Measurements from ENCODE around the gene SOX10.

SOX10 gene

GRCh38 chr22:37985751-37986281, 1.5 kb upstream of the SOX10 start:
- Histone ChIP-seq H2AFZ (ENCODE audit: insufficient read depth, low read length, poor library complexity) (no peak overlapping the region), H2BK120ac (ENCODE audit: insufficient read depth, low read length, poor library complexity) (no peak overlapping the region), H3K14ac (ENCODE audit: low read length) (no peak overlapping the region), H3K36me3 (ENCODE audit: control insufficient read depth in 1 of 2, insufficient read depth in 2 of 2, low read length in 2 of 2) (no peaks in the 10 kb centered on the region), H3K18ac (ENCODE audit: low read length) (no peak overlapping the region), H3K4me2 (ENCODE audit: low read length) (no peak overlapping the region), H3K4me3 (ENCODE audit: low read depth, low read length) (no peak overlapping the region), H3K79me1 (ENCODE audit: low read length) (no peaks in the 10 kb centered on the region), H3K4ac (ENCODE audit: low read depth, low read length) (no peak overlapping the region), H3K27me3 (ENCODE audit: insufficient read depth, low read length) (peaks cover 23% of the 10 kb centered on the region), H2AK5ac (ENCODE audit: low read length) (no peak overlapping the region), H2BK5ac (ENCODE audit: low read depth, low read length, poor library complexity) (no peak overlapping the region), H3K9me3 (ENCODE audit: insufficient read depth, low read depth, low read length) (peaks cover 4% of the 10 kb centered on the region), H3K79me2 (ENCODE audit: control insufficient read depth, insufficient read depth, low read length, poor library complexity) (no peaks in the 10 kb centered on the region), H3K23ac (ENCODE audit: low read length) (no peak overlapping the region), H3K4me1 (ENCODE audit: control insufficient read depth in 1 of 2, insufficient read depth in 2 of 2, low read length in 2 of 2) (peaks cover 7 to 10% of the 10 kb centered on the region in 2 experiments), H4K91ac (ENCODE audit: low read depth, low read length) (no peak overlapping the region), H4K12ac (ENCODE audit: low read depth, low read length) (no peak overlapping the region), H2BK12ac (ENCODE audit: low read length) (no peak overlapping the region), H4K8ac (ENCODE audit: low read depth, low read length) (no peak overlapping the region), H3K9ac (ENCODE audit: low read length) (no peak overlapping the region), H3K27ac (ENCODE audit: low read depth, low read length) (no peak overlapping the region)
- WGBS (ENCODE audit: extremely low coverage, insufficient coverage, insufficient read length), result no CpG with 5 or more reads among the region's 27 CpGs
- no peak for DNase-seq

- H2BK120ac ChIP-seq (ENCODE audit: insufficient read depth, low read length, poor library complexity), result no peak overlapping the region
- H2BK12ac ChIP-seq (ENCODE audit: low read length), result no peak overlapping the region
- H3K4me3 ChIP-seq (ENCODE audit: low read depth, low read length), result no peak overlapping the region
- peaks cover 7 to 10% of the 10 kb centered on the region in 2 experiments for H3K4me1 ChIP-seq (ENCODE audit: control insufficient read depth in 1 of 2, insufficient read depth in 2 of 2, low read length in 2 of 2)
- no peak overlapping the region for H3K9ac ChIP-seq (ENCODE audit: low read length)
- WGBS (ENCODE audit: extremely low coverage, insufficient coverage, insufficient read length), result no CpG with 5 or more reads among the region's 9 CpGs
- no peak overlapping the region for H3K4ac ChIP-seq (ENCODE audit: low read depth, low read length)
- H2BK5ac ChIP-seq (ENCODE audit: low read depth, low read length, poor library complexity), result no peak overlapping the region
- H4K8ac ChIP-seq (ENCODE audit: low read depth, low read length), result no peak overlapping the region
- peaks cover 23% of the 10 kb centered on the region for H3K27me3 ChIP-seq (ENCODE audit: insufficient read depth, low read length)
- H3K79me1 ChIP-seq (ENCODE audit: low read length), result no peaks in the 10 kb centered on the region
- H3K4me2 ChIP-seq (ENCODE audit: low read length), result no peak overlapping the region
- H3K14ac ChIP-seq (ENCODE audit: low read length), result no peak overlapping the region
- H3K79me2 ChIP-seq (ENCODE audit: control insufficient read depth, insufficient read depth, low read length, poor library complexity), result no peaks in the 10 kb centered on the region
- H3K18ac ChIP-seq (ENCODE audit: low read length), result no peak overlapping the region
- H3K36me3 ChIP-seq (ENCODE audit: control insufficient read depth in 1 of 2, insufficient read depth in 2 of 2, low read length in 2 of 2), result no peaks in the 10 kb centered on the region
- no peak for DNase-seq
- H4K12ac ChIP-seq (ENCODE audit: low read depth, low read length), result no peak overlapping the region
- no peak overlapping the region for H4K91ac ChIP-seq (ENCODE audit: low read depth, low read length)
- H2AK5ac ChIP-seq (ENCODE audit: low read length), result no peak overlapping the region
- no peak overlapping the region for H3K27ac ChIP-seq (ENCODE audit: low read depth, low read length)
- H3K9me3 ChIP-seq (ENCODE audit: insufficient read depth, low read depth, low read length), result peaks cover 4% of the 10 kb centered on the region
- H3K23ac ChIP-seq (ENCODE audit: low read length), result no peak overlapping the region
- no peak overlapping the region for H2AFZ ChIP-seq (ENCODE audit: insufficient read depth, low read length, poor library complexity)
Observed at GRCh38 chr22:37985050-37985585, 763 bp upstream of the SOX10 start.

DNA sequence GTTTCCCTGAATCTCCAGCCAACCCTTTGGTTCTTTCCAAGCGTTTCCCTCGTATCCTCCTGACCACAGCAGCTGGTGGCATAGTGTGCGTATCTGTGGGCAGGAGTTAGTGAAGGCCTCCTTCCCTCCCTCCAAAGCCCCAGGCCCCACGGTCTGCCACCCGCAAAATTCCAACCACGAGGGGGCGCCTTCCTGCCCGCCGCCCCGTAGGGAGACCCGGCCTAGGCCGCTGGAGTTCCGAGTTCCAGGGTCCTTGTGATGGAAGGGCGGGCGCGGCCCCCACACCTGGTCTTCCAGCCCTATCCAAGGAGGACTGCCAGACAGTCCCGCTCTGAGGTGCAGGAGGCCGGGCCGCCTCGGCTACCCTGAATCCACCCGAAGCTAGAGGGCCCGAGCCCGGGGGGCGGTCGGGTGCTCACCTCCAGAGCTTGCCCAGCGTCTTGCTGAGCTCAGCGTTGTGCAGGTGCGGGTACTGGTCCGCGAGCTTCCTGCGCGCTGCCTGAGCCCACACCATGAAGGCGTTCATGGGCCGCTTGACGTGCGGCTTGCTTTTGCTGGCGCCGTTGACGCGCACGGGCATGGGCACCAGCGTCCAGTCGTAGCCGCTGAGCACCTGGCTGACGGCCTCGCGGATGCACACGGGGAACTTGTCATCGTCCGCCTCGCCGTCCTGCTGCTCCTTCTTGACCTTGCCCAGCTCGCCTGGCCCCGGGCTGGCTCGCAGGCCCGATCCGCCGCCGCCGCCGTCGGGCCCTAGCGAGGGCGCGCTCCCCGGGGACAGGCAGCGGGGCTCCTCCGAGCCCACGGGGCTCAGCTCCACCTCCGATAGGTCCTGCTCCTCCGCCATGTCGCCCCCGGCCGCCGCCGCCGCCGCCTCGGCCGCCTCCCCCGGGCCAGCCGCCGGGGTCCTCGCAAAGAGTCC, 1.2 kb downstream of the SOX10 start:
- Histone ChIP-seq H3K4me2 (ENCODE audit: low read length) (peak overlapping the region; percentile 42), H3K14ac (ENCODE audit: low read length) (no peak overlapping the region), H3K9me3 (ENCODE audit: insufficient read depth, low read depth, low read length) (peaks cover 4% of the 10 kb centered on the region), H4K8ac (ENCODE audit: low read depth, low read length) (no peak overlapping the region), H2AFZ (ENCODE audit: insufficient read depth, low read length, poor library complexity) (no peak overlapping the region), H3K4me3 (ENCODE audit: low read depth, low read length) (peak overlapping the region; percentile 32), H3K9ac (ENCODE audit: low read length) (no peak overlapping the region), H3K36me3 (ENCODE audit: control insufficient read depth in 1 of 2, insufficient read depth in 2 of 2, low read length in 2 of 2) (no peaks in the 10 kb centered on the region), H3K27ac (ENCODE audit: low read depth, low read length) (no peak overlapping the region), H4K91ac (ENCODE audit: low read depth, low read length) (no peak overlapping the region), H3K79me1 (ENCODE audit: low read length) (no peaks in the 10 kb centered on the region), H4K12ac (ENCODE audit: low read depth, low read length) (no peak overlapping the region), H3K23ac (ENCODE audit: low read length) (no peak overlapping the region), H2AK5ac (ENCODE audit: low read length) (no peak overlapping the region), H2BK12ac (ENCODE audit: low read length) (no peak overlapping the region), H3K4ac (ENCODE audit: low read depth, low read length) (no peak overlapping the region), H3K4me1 (ENCODE audit: control insufficient read depth in 1 of 2, insufficient read depth in 2 of 2, low read length in 2 of 2) (peaks cover 7 to 10% of the 10 kb centered on the region in 2 experiments), H3K18ac (ENCODE audit: low read length) (no peak overlapping the region), H3K27me3 (ENCODE audit: insufficient read depth, low read length) (peaks cover 23% of the 10 kb centered on the region), H2BK120ac (ENCODE audit: insufficient read depth, low read length, poor library complexity) (no peak overlapping the region), H2BK5ac (ENCODE audit: low read depth, low read length, poor library complexity) (no peak overlapping the region), H3K79me2 (ENCODE audit: control insufficient read depth, insufficient read depth, low read length, poor library complexity) (no peaks in the 10 kb centered on the region)
- no peak for DNase-seq
- WGBS (ENCODE audit: extremely low coverage, insufficient coverage, insufficient read length), result no CpG with 5 or more reads among the region's 84 CpGs

DNA sequence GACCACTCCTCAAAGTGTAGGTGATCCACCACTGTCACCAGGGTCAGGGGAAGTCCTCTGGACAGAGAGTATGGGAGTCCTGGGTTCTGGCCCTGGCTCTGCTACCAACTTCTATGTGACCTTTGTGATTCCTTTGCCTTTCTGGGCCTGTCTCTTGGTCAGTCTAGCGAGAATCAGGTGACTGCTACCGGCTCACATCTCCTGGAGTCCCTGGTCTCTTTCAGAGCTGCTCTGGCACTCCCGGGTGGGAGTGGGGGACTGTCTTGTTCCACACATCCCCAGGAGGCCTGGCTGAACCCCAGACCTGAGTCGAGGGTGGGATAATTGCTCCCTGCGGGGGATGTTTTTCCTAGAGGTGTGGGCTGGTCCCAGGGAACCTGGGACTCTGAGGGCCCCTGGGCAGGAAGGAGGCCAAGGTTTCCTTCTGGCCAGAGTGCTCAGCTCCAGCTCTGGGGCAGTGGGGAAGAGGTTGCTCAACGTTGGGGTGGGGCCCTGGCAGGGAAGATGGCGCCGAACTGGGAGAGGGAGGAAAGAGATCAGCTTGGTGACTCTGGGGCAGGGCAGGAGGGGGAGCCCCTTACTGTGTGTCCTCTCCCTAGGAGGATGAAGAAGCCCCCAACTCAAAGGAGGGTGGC, 2.1 kb downstream of the SOX10 start:
- no peak overlapping the region for H3K4me2 ChIP-seq (ENCODE audit: low read length)
- H2AFZ ChIP-seq (ENCODE audit: insufficient read depth, low read length, poor library complexity), result no peak overlapping the region
- no peak for DNase-seq
- no CpG with 5 or more reads among the region's 8 CpGs for WGBS (ENCODE audit: extremely low coverage, insufficient coverage, insufficient read length)
- no peak overlapping the region for H3K9ac ChIP-seq (ENCODE audit: low read length)
- no peak overlapping the region for H2BK5ac ChIP-seq (ENCODE audit: low read depth, low read length, poor library complexity)
- H3K9me3 ChIP-seq (ENCODE audit: insufficient read depth, low read depth, low read length), result peaks cover 4% of the 10 kb centered on the region
- no peak overlapping the region for H2BK120ac ChIP-seq (ENCODE audit: insufficient read depth, low read length, poor library complexity)
- no peak overlapping the region for H3K27ac ChIP-seq (ENCODE audit: low read depth, low read length)
- H3K27me3 ChIP-seq (ENCODE audit: insufficient read depth, low read length), result peaks cover 23% of the 10 kb centered on the region
- H3K14ac ChIP-seq (ENCODE audit: low read length), result no peak overlapping the region
- H2BK12ac ChIP-seq (ENCODE audit: low read length), result no peak overlapping the region
- H3K36me3 ChIP-seq (ENCODE audit: control insufficient read depth in 1 of 2, insufficient read depth in 2 of 2, low read length in 2 of 2), result no peaks in the 10 kb centered on the region
- no peak overlapping the region for H3K4ac ChIP-seq (ENCODE audit: low read depth, low read length)
- H4K12ac ChIP-seq (ENCODE audit: low read depth, low read length), result no peak overlapping the region
- H3K18ac ChIP-seq (ENCODE audit: low read length), result no peak overlapping the region
- H4K91ac ChIP-seq (ENCODE audit: low read depth, low read length), result no peak overlapping the region
- H3K4me1 ChIP-seq (ENCODE audit: control insufficient read depth in 1 of 2, insufficient read depth in 2 of 2, low read length in 2 of 2), result peaks cover 7 to 10% of the 10 kb centered on the region in 2 experiments
- H3K79me1 ChIP-seq (ENCODE audit: low read length), result no peaks in the 10 kb centered on the region
- no peak overlapping the region for H3K23ac ChIP-seq (ENCODE audit: low read length)
- H4K8ac ChIP-seq (ENCODE audit: low read depth, low read length), result no peak overlapping the region
- no peak overlapping the region for H3K4me3 ChIP-seq (ENCODE audit: low read depth, low read length)
- H2AK5ac ChIP-seq (ENCODE audit: low read length), result no peak overlapping the region
- no peaks in the 10 kb centered on the region for H3K79me2 ChIP-seq (ENCODE audit: control insufficient read depth, insufficient read depth, low read length, poor library complexity)

All from trophoblast cell (in vitro differentiated cells and primary cell).